HEK293 (cell line): ENCODE results near the gene ORMDL2.

Experiments used
- ZBTB17 ChIP-seq: fragments of 450-650 bp; formaldehyde crosslinking; IDR thresholded peaks from 2 replicates; pipeline ENCODE4 v1.5.1; 2016; ENCODE audit warnings: missing biosample characterization, missing genetic modification characterization
- TF ChIP-seq, protein P1 (sequence below): fragments of 450-650 bp; formaldehyde crosslinking; IDR thresholded peaks from 2 replicates; pipeline ENCODE4 v1.5.1; 2016; ENCODE audit warnings: missing biosample characterization, missing genetic modification characterization

DNA sequence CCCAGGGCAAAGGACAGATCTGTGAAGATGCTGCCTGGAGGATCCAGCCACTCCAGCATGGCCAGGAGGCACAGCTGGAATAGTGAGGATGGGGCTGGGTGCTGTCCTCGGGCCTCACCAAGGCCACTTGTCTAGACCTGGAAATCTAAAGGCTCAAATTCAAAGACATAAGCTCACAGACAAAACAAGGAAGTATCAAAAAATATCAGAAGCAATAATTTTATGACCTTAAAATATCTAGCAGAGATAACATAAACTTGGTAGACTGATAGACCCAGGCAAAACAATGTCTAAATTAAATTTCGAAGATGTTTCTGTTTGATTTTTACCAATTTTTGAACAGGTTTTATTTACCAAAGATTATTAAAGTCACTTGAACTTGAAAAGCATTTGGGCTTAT lies 47.5 kb downstream of the ORMDL2 start:
- TF ChIP-seq ZBTB17 (tag by site-specific recombination), result no peak
- TF ChIP-seq, protein P1, sequence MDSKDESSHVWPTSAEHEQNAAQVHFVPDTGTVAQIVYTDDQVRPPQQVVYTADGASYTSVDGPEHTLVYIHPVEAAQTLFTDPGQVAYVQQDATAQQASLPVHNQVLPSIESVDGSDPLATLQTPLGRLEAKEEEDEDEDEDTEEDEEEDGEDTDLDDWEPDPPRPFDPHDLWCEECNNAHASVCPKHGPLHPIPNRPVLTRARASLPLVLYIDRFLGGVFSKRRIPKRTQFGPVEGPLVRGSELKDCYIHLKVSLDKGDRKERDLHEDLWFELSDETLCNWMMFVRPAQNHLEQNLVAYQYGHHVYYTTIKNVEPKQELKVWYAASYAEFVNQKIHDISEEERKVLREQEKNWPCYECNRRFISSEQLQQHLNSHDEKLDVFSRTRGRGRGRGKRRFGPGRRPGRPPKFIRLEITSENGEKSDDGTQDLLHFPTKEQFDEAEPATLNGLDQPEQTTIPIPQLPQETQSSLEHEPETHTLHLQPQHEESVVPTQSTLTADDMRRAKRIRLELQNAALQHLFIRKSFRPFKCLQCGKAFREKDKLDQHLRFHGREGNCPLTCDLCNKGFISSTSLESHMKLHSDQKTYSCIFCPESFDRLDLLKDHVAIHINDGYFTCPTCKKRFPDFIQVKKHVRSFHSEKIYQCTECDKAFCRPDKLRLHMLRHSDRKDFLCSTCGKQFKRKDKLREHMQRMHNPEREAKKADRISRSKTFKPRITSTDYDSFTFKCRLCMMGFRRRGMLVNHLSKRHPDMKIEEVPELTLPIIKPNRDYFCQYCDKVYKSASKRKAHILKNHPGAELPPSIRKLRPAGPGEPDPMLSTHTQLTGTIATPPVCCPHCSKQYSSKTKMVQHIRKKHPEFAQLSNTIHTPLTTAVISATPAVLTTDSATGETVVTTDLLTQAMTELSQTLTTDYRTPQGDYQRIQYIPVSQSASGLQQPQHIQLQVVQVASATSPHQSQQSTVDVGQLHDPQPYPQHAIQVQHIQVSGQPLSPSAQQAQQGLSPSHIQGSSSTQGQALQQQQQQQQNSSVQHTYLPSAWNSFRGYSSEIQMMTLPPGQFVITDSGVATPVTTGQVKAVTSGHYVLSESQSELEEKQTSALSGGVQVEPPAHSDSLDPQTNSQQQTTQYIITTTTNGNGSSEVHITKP, result no peak
